Motor neuron (in vitro differentiated cells): Measurements from ENCODE around the gene ZSCAN32. TPM values are rescaled to one million over a fixed set of nuclear protein-coding genes. Genes with fewer than 3 reads are reported as not detected.

Experiments used
- ATAC-seq, 8 experiments: fragments of 200-7000 bp; cut with Tn5 transposase; replicated peaks in 6 of 8; 2 replicates each; pipeline ENCODE4 v1.8.0; 2021; ENCODE audit warnings: mild to moderate bottlenecking in 8 of 8, moderate library complexity in 8 of 8
- H3K27ac ChIP-seq, 2 donors: fragments of 250-450 bp; sonication (Bioruptor Pico); 2 replicates each; pipeline ENCODE4 v1.9.0; 2021; ENCODE audit warnings: antibody characterized with exemption in 2 of 2, mild to moderate bottlenecking in 2 of 2, moderate library complexity in 1 of 2
- H3K4me1 ChIP-seq, 2 donors: fragments of 250-450 bp; sonication (Bioruptor Pico); replicated peaks in 1 of 2; 2 replicates each; pipeline ENCODE4 v1.6.1; 2021; ENCODE audit warnings: antibody characterized with exemption in 2 of 2, mild to moderate bottlenecking in 2 of 2, moderate library complexity in 1 of 2
- H3K4me3 ChIP-seq, 5 donors: fragments of 250-450 bp; sonication (Bioruptor Pico); 2 replicates each; pipeline ENCODE4 v1.9.0; 2021; ENCODE audit warnings: antibody characterized with exemption in 5 of 5, mild to moderate bottlenecking in 5 of 5, moderate library complexity in 4 of 5
- WGBS, 10 experiments: fragments of 450-650 bp; shearing (Covaris generic); methylation state at CpG; one replicate each; pipeline ENCODE4 v1.0.0; 2022; 5-methylcytosine and 5-hydroxymethylcytosine counted together
- in situ Hi-C, 9 experiments: fragments of 400-800 bp; cut with MboI; loops; one replicate each; pipeline ENCODE4 v1.15.0; 2021; ENCODE audit warnings: low sequenced_read_pairs in 9 of 9, low pct_unique_long_range_greater_than_20kb in 2 of 9; ENCODE audit not compliant: unreplicated experiment in 9 of 9
- total RNA-seq, 8 experiments: library from RNA; unstranded; fragments of 300-600 nt; gene quantifications; 2 replicates each; pipeline versions ENCODE4 v1.2.3 to v1.2.4, GENCODE V29; 2022

The ZSCAN32 gene
- 10 to 100 TPM in 5 of 8 experiments, 1 to 10 TPM in 3; 7.8 to 22.9 (median 13.2) TPM for total RNA-seq

DNA sequence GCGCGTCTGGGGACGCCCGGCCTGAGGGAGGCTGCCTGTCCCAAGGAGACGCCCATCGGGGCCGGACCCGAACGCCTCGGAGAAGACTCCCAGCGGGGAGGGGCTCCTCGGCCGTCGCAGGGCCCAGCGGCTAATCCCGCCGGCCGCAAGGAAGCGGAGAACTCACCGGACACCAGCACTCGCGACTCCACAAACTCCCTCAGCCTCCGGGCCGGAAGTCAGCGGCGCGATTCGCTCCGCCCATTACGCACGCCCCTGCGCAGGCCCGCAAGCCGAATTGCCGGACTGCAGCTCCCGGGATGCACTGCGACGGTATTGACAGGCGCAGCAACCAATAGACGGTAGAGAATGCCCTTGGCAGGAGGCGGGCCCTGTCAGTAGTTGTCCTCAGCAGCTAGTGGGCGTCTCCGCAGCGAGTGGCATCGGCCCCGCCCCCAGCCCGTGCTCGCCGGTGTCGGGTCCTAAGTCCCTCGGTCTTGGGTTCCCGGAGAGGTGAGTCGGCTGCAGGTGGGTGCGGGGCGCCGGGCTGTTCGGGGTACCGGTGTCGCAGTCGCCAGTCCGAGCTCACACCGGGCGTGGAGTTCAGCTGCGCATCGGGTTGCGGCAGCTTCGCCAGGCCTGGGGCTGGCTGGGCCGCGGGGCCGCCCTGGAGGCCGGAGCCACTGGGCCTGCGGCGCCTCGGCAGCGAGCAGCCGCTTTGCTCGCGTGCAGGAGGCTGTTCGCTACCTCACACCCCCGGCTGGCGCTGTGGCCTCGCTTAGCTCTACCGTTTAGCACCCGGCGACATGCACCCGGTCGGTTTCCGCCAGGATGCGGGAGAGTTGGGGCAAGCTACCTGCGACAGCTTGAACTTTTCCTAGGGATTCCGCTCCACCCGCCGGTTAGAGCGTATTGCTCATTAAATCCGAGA, at the start of gene ZSCAN32, which contains the start of gene ZNF174:
Gene ZSCAN32, minus strand, starts transcription at position 226 of the 910 bp plus-strand sequence. CDS start 3,447 bp downstream, outside the sequence.
Gene ZNF174, plus strand, starts transcription at position 437 of the 910 bp plus-strand sequence. CDS start 790 bp downstream, outside the sequence.
- in situ Hi-C loops, result no loop called here

DNA sequence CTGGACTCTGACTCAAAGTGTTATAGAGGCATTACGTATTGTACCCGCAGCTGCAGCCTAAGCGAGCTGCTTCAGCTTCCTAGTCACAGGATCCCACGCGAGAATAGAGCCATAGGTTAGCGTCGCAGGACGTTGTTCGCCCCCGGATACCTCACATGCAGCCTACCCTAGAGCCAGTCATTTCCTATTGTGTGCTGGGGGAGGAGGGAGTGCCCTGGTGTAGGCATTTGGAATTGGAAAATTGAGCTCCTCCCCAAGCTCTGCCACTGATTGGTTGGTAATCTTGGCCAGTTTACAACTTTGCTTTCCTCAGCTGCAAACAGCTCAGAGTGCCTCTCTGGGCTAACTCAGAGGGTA, 43.2 kb upstream of the ZSCAN32 start:
- H3K4me3 ChIP-seq, result peak overlapping the region; percentile 48 to 89 (median 70)
- peaks cover 0 to 6% of the 10 kb centered on the region in 2 donors for H3K4me1 ChIP-seq
- ATAC-seq, result peak; percentile 19 to 78 (median 46)
- 15 to 92% (median 25%) methylated on average over 4 to 7 of the region's 10 CpGs; no CpG with 5 or more reads in 5 of the 10 experiments for WGBS, 10 experiments
- in situ Hi-C loops, result no loop called here
- H3K27ac ChIP-seq, result peak overlapping the region; percentile 72 to 82

More for the DNA sequence above, at the start of gene ZSCAN32, which contains the start of gene ZNF174:
- Histone ChIP-seq H3K4me3 (peak within 1 kb of the TSS; percentile 69 to 93 (median 80)), H3K4me1 (peaks cover 0 to 12% of the 10 kb centered on the region in 2 donors), H3K27ac (peak within 1 kb of the TSS; percentile 47 to 66)
- 0 to 4% (median 0%) methylated on average over 2 to 62 of the region's 95 CpGs; no CpG with 5 or more reads in 2 of the 10 experiments for WGBS, 10 experiments
- peak; percentile 93 to 98 (median 97) for ATAC-seq

GRCh38 chr16:3443108-3444031, 42.6 kb upstream of the ZSCAN32 start, which contains the start of the genes NAA60 and ZNF597:
Gene NAA60 (plus strand): TSS chr16:3443680. CDS start chr16:3476228, 32,548 bp downstream.
Gene ZNF597 (minus strand): TSS chr16:3443504. CDS start chr16:3443153, 351 bp downstream.
- whole genome bisulfite sequencing, 10 experiments, result 0 to 73% (median 52%) methylated on average over 1 to 24 of the region's 61 CpGs; no CpG with 5 or more reads in 1 of the 10 experiments
- Histone ChIP-seq H3K4me3 (peak within 1 kb of the TSS; percentile 48 to 89 (median 70)), H3K4me1 (peaks cover 0 to 6% of the 10 kb centered on the region in 2 donors), H3K27ac (peak within 1 kb of the TSS; percentile 72 to 82)
- in situ Hi-C loops, result no loop called here
- ATAC-seq, result peak; percentile 94 to 100 (median 98)

DNA sequence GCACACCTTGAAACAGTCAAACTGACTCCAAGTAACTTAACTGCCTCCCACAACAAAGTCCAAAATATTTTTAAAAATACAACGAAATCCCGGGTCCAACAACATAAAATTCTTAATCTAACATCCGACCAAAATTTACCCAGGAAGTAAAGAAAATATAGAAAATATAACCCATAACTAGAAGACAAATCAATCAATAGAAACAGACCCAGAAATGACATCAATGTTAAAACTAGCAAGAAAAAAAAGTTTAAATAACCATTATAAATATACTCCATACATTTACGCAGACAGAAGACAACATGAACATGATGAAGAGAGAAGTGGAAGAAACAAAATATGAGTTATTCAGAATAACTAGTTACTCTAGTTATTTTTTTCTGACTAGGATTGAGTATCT, 38.8 kb upstream of the ZSCAN32 start:
- Histone ChIP-seq H3K4me3 (no peak overlapping the region), H3K27ac (no peak overlapping the region), H3K4me1 (peaks cover 0 to 3% of the 10 kb centered on the region in 2 donors)
- WGBS, 10 experiments, result 51 to 98% (median 75%) methylated on average over 3 to 4 of the region's 4 CpGs; no CpG with 5 or more reads in 2 of the 10 experiments
- no peak for ATAC-seq
- in situ Hi-C loops, result no loop called here

DNA sequence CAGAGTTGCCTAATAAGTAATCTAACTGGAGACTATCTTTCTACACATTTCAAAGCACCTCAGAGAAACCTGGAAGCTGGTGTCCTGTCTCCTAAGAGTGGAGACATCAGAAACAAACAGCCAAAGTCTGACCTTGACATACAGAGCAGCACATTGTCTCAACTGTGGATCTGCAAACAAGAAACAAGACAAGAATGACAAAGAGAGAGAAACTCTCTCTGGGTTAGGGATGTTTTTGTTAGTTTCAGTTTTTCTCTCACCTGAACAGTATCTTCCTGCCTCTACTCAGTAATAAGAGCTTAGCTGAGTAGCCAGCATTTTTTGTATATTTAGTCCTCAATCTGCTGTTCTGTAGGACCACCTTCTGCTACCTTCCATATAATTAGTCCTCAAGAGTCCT, 33.6 kb upstream of the ZSCAN32 start:
- Histone ChIP-seq H3K4me1 (no peaks in the 10 kb centered on the region), H3K27ac (no peak overlapping the region), H3K4me3 (no peak overlapping the region)
- in situ Hi-C loops, result no loop called here
- no peak for ATAC-seq

DNA sequence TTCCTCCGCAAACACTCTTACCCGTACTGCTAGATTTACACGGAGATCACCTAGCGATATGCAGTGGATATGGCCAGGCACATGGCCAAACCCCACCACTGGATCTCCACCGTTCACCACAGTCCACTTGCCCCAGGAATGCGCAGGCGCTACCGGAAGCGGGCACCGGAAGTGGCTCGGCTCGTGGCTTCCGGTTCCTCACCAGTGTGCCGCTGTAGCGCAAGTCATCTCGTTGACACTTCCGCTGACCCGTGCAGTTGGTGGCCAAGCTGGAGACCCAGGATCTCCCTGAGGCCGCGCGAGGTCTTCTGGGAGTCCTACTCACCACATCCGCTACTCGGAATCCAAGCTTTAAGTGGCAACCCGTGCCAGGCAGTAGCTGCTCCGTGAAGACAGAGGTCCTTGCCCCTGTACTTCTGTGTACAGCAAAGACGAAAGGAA, 31.0 kb upstream of the ZSCAN32 start:
- Histone ChIP-seq H3K4me3 (no peak overlapping the region), H3K4me1 (no peaks in the 10 kb centered on the region), H3K27ac (no peak overlapping the region)
- 40 to 100% (median 94%) methylated on average over 1 to 9 of the region's 26 CpGs; no CpG with 5 or more reads in 3 of the 10 experiments for WGBS, 10 experiments
- in situ Hi-C loops, result no loop called here
- peak in 3 of 8 experiments; percentile 39 to 90 (median 51) for ATAC-seq

GRCh38 chr16:3413730-3414379, 13.1 kb upstream of the ZSCAN32 start:
- H3K4me3 ChIP-seq, result no peak overlapping the region
- no peak overlapping the region for H3K27ac ChIP-seq
- WGBS, 10 experiments, result 10 to 96% (median 81%) methylated on average over 1 to 17 of the region's 29 CpGs; no CpG with 5 or more reads in 1 of the 10 experiments
- ATAC-seq, result no peak
- in situ Hi-C loops, result no loop called here
- no peaks in the 10 kb centered on the region for H3K4me1 ChIP-seq

DNA sequence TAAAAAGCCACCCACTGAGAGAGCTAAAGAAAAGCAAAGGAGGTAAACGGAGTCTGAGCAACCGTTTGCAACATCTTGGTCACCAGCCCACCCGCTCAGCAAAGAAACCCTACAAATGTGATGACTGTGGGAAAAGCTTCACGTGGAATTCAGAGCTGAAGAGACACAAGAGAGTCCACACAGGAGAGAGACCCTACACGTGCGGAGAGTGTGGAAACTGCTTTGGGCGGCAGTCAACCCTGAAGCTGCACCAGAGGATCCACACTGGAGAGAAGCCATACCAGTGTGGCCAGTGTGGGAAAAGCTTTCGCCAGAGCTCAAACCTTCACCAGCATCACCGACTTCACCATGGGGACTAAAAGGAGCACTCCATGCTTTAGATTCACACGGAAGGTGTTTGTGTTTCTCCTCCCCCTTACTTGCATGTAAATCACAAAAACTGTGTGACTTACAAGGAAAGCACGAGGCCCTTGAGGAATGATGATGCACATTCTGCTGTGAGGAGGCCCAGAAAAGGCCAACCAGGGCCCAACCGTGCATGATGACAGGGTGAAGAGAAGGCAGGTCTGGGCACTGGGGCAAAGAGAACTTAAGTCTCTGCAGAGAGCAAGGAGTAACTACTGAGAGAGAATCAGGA, 7.9 kb upstream of the ZSCAN32 start:
- WGBS, 10 experiments, result 78 to 100% (median 100%) methylated on average over 1 to 9 of the region's 12 CpGs; no CpG with 5 or more reads in 1 of the 10 experiments
- H3K4me3 ChIP-seq, result no peak overlapping the region
- in situ Hi-C loops, result no loop called here
- no peak for ATAC-seq
- H3K27ac ChIP-seq, result no peak overlapping the region
- no peaks in the 10 kb centered on the region for H3K4me1 ChIP-seq

- in situ Hi-C loops, result no loop called here
- peak overlapping the region in 1 of 2 donors; percentile 1 for H3K27ac ChIP-seq
Observed at GRCh38 chr16:3401719-3402397, 1.1 kb upstream of the ZSCAN32 start.

DNA sequence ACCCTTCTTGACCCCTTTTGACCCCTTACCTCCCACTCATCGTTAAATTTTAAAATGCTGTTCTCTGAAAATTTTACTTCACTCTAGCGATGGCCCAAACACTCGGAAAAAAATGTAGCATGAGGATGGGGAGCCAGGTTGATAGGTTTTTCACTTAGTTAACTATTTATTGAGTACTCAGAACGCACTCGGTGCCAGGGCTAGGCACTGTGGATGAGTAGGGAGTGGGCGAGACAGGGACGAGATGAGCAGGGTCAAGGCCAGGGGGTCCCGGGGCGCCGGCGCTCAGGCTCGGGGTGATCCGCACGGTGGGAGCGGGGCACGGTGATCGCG, 392 bp downstream of the ZSCAN32 start:
- peak overlapping the region; percentile 69 to 93 (median 80) for H3K4me3 ChIP-seq
- H3K27ac ChIP-seq, result peak overlapping the region; percentile 47 to 66
- WGBS, 10 experiments, result 0% methylated on average over 1 to 6 of the region's 18 CpGs; no CpG with 5 or more reads in 6 of the 10 experiments
- no peak for ATAC-seq
- H3K4me1 ChIP-seq, result peaks cover 0 to 12% of the 10 kb centered on the region in 2 donors
- in situ Hi-C loops, result no loop called here

More at GRCh38 chr16:3401719-3402397, 1.1 kb upstream of the ZSCAN32 start:
- Histone ChIP-seq H3K4me3 (peak overlapping the region; percentile 69 to 93 (median 80)), H3K4me1 (peaks cover 0 to 12% of the 10 kb centered on the region in 2 donors)
- 0 to 31% (median 5%) methylated on average over 2 to 8 of the region's 17 CpGs for WGBS, 10 experiments
- no peak for ATAC-seq

GRCh38 chr16:3389663-3390338, 11.0 kb downstream of the ZSCAN32 start:
- in situ Hi-C loops, result no loop called here
- Histone ChIP-seq H3K4me1 (no peaks in the 10 kb centered on the region), H3K4me3 (no peak overlapping the region), H3K27ac (no peak overlapping the region)
- 90 to 100% (median 97%) methylated on average over 1 to 5 of the region's 9 CpGs; no CpG with 5 or more reads in 5 of the 10 experiments for WGBS, 10 experiments
- ATAC-seq, result no peak
